Measurements from ENCODE around the gene PBX2.
"Not testable (repeated sequence)": the region's sequence is repeated elsewhere in the genome, so short reads cannot be mapped to it uniquely, and the experiment has no call there.

Gene PBX2

DNA sequence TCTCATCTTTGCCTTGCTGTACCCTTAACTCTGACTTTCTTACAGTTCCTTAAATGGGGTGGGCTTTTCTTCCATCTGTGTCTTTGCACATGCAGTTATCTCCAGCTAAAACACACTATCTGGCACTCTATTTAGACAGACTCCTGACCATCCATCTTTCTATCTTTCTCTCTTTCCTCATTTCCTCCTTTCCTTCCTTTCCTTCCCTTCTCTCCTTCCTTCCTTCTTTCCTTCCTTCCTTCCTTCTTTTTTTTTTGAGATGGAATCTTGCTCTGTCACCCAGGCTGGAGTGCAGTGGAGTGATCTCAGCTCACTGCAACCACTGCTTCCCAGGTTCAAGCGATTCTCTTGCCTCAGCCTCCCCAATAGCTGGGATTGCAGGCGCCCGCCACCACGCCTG lies 25.6 kb upstream of the PBX2 start:
- Histone ChIP-seq H3K4me3 (ENCODE audit: low read length) (no peak overlapping the region), H3K36me3 (ENCODE audit: control insufficient read depth, insufficient read depth, low read length) (no peaks in the 10 kb centered on the region), H3K9me3 (ENCODE audit: control insufficient read depth, low read length) (no peaks in the 10 kb centered on the region), H3K9ac (ENCODE audit: low read length) (no peak overlapping the region), H3K4me1 (ENCODE audit: control insufficient read depth, insufficient read depth, low read length) (no peaks in the 10 kb centered on the region), H3K27me3 (ENCODE audit: control insufficient read depth, insufficient read depth, low read length) (no peaks in the 10 kb centered on the region)

DNA sequence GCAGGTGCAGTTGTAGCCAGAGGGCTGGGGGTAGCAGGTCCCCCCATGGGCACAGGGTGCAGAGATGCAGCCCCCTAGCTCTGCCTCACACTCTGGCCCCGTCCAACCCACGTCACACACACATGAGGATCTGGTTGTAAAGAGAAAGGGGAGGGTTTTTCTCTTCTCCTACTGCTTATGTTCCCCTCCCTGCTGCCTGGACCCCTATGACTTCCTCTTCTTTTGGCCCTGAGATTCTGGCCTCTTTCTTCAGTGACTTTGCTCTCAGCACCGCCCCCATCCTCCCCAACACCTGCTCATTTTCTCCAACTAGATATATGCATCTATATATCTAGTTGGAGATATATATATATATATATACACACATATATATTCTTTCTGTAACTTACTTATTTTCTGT lies 24.1 kb upstream of the PBX2 start:
- no peaks in the 10 kb centered on the region for H3K27me3 ChIP-seq (ENCODE audit: control insufficient read depth, insufficient read depth, low read length)
- no peaks in the 10 kb centered on the region for H3K9me3 ChIP-seq (ENCODE audit: control insufficient read depth, low read length)
- no peaks in the 10 kb centered on the region for H3K36me3 ChIP-seq (ENCODE audit: control insufficient read depth, insufficient read depth, low read length)
- H3K4me3 ChIP-seq (ENCODE audit: low read length), result no peak overlapping the region
- no peak overlapping the region for H3K9ac ChIP-seq (ENCODE audit: low read length)
- no peaks in the 10 kb centered on the region for H3K4me1 ChIP-seq (ENCODE audit: control insufficient read depth, insufficient read depth, low read length)

DNA sequence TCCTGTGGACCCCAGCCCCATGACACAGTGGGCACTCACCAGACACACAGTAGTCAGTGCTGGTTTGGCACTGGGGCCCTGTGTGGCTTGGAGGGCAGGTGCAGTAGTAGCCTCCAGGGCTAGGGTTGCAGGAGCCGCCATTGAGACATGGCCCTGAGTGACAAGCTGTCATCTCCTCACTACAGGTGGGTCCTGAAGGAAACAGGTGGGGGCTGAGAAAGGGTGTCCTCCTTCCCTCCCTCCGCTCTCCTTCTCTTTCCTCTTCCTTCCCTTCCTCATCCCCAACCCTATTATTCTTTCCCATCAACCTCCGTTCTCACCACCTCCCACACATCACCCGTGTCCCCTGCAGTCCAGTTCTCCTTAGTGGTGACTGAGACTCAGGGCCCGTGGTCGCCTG lies 23.6 kb upstream of the PBX2 start:
- H3K4me3 ChIP-seq (ENCODE audit: low read length), result no peak overlapping the region
- H3K36me3 ChIP-seq (ENCODE audit: control insufficient read depth, insufficient read depth, low read length), result no peaks in the 10 kb centered on the region
- no peaks in the 10 kb centered on the region for H3K9me3 ChIP-seq (ENCODE audit: control insufficient read depth, low read length)
- no peak overlapping the region for H3K9ac ChIP-seq (ENCODE audit: low read length)
- H3K4me1 ChIP-seq (ENCODE audit: control insufficient read depth, insufficient read depth, low read length), result no peaks in the 10 kb centered on the region
- H3K27me3 ChIP-seq (ENCODE audit: control insufficient read depth, insufficient read depth, low read length), result no peaks in the 10 kb centered on the region

DNA sequence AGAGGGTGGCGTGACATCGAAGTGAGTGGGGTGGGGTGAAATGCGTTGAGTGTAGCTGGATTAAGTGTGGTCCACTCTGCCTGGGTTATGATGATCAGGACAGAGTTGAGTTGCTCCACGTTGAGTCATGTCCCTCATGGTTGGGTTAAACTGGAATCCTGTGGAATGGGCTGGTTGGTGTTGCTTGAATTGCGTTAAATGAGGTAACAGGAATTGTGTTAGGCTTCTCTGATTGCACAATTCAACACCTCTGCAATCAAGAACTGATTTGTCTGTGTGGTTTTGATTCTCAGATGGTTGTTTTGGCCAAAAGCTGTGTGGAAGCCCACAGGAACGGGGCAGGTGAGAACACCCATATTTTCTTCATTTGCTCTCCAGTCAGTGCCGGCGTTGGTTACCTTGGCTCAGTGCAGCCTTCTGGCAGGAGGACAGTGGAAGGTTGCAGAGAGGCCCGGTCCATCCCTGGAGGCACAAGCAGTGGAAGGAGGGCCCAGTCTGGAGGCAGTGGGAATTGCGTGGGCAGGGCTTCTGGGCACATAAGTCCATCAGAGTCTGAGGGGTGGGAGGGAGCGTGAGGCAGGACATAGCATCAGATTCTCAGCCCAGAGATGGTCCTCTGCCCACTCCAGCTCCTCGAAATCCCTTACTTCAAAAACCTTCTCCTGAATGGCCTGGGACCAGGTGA lies 22.2 kb upstream of the PBX2 start:
- Histone ChIP-seq H3K4me3 (ENCODE audit: low read length) (no peak overlapping the region), H3K27me3 (ENCODE audit: control insufficient read depth, insufficient read depth, low read length) (no peaks in the 10 kb centered on the region), H3K36me3 (ENCODE audit: control insufficient read depth, insufficient read depth, low read length) (no peaks in the 10 kb centered on the region), H3K9me3 (ENCODE audit: control insufficient read depth, low read length) (no peaks in the 10 kb centered on the region), H3K4me1 (ENCODE audit: control insufficient read depth, insufficient read depth, low read length) (no peaks in the 10 kb centered on the region), H3K9ac (ENCODE audit: low read length) (no peak overlapping the region)

DNA sequence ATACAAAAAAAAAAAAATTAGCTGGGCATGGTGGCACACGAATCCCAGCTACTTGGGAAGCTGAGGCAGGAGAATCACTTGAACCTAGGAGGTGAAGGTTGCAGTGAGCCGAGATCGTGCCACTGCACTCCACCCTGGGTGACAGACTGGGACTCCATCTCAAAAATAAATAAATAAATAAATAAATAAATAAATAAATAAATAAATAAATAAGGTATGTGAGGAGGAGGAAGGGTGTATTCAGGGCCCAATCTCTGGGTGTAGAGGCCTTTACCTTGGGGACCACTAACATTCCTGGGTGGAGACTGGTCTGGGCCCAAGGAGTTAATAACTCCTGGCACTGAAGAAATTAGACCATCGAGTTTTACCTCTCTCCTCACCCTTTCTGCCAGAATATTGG lies 21.4 kb upstream of the PBX2 start:
- not testable (repeated sequence) for H3K9ac ChIP-seq (ENCODE audit: low read length); H3K9me3 ChIP-seq (ENCODE audit: control insufficient read depth, low read length); H3K4me1 ChIP-seq (ENCODE audit: control insufficient read depth, insufficient read depth, low read length); H3K4me3 ChIP-seq (ENCODE audit: low read length); H3K36me3 ChIP-seq (ENCODE audit: control insufficient read depth, insufficient read depth, low read length); H3K27me3 ChIP-seq (ENCODE audit: control insufficient read depth, insufficient read depth, low read length)

DNA sequence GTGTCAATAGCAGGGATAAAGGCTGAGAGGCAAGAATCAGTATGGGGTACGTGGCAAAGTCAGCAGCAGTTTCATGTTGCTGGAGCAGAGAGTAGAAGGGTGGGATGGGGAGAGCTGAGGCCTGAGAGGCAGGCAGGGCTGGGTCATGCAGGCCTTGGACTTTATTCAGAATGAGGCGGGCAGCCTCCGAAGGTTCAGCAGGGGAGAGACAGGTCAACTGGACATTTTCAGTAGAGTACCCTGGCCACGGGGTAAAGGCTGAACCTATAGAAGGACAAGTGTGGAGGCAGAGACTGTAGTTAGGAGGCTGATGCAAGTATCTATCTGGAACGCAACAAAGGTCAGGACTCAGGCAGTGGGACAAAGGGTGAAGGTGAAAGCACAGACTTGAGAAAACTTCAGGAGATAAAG lies 20.2 kb upstream of the PBX2 start:
- no peaks in the 10 kb centered on the region for H3K4me1 ChIP-seq (ENCODE audit: control insufficient read depth, insufficient read depth, low read length)
- no peak overlapping the region for H3K9ac ChIP-seq (ENCODE audit: low read length)

DNA sequence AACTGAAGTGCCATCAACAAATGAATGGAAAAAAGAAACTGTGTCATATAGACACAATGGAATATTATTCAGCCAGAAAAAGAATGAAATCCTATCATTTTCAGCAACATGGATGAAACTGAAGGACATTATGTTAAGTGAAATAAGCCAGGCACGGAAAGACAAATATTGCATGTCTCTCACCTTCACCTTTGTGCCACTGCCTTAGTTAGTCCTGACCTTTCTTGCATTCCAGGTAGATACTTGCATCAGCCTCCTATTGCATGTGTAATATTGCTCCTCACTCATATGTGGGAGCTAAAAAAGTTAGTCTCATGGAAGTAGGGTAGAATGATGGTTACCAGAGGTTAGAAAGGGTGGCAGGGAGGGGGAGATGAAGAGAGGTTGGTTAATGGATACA lies 19.0 kb upstream of the PBX2 start:
- H3K36me3 ChIP-seq (ENCODE audit: control insufficient read depth, insufficient read depth, low read length), result no peaks in the 10 kb centered on the region
- no peaks in the 10 kb centered on the region for H3K27me3 ChIP-seq (ENCODE audit: control insufficient read depth, insufficient read depth, low read length)
- no peak overlapping the region for H3K4me3 ChIP-seq (ENCODE audit: low read length)
- no peaks in the 10 kb centered on the region for H3K9me3 ChIP-seq (ENCODE audit: control insufficient read depth, low read length)
- no peak overlapping the region for H3K9ac ChIP-seq (ENCODE audit: low read length)
- no peaks in the 10 kb centered on the region for H3K4me1 ChIP-seq (ENCODE audit: control insufficient read depth, insufficient read depth, low read length)

More for the DNA sequence above, 20.2 kb upstream of the PBX2 start:
- H3K36me3 ChIP-seq (ENCODE audit: control insufficient read depth, insufficient read depth, low read length), result no peaks in the 10 kb centered on the region
- H3K4me3 ChIP-seq (ENCODE audit: low read length), result no peak overlapping the region
- H3K27me3 ChIP-seq (ENCODE audit: control insufficient read depth, insufficient read depth, low read length), result no peaks in the 10 kb centered on the region
- H3K9me3 ChIP-seq (ENCODE audit: control insufficient read depth, low read length), result no peaks in the 10 kb centered on the region

DNA sequence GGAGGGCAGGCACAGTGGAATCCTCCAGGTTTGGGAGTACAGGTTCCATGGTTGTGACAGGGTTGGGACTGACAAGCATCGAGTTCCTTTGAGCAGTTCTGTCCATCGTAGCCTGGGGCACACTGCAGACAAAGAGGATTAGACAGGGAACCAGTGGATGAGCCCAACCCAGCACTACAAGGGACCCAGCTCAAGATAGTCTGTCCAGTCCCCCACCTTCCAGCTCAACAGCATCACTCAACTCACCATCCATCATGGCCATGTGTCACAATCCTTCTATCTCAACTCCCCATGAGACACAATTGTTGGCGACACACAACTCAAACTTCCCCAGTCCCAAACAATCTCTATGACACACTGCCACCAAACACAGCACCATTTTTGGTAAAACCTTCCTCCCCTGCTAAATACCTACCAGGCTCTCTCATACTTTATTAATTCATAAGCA lies 14.3 kb upstream of the PBX2 start:
- no peak overlapping the region for H3K9ac ChIP-seq (ENCODE audit: low read length)
- H3K4me3 ChIP-seq (ENCODE audit: low read length), result no peak overlapping the region
- H3K36me3 ChIP-seq (ENCODE audit: control insufficient read depth, insufficient read depth, low read length), result no peaks in the 10 kb centered on the region
- H3K27me3 ChIP-seq (ENCODE audit: control insufficient read depth, insufficient read depth, low read length), result peaks cover 3% of the 10 kb centered on the region
- no peaks in the 10 kb centered on the region for H3K9me3 ChIP-seq (ENCODE audit: control insufficient read depth, low read length)
- H3K4me1 ChIP-seq (ENCODE audit: control insufficient read depth, insufficient read depth, low read length), result no peaks in the 10 kb centered on the region

DNA sequence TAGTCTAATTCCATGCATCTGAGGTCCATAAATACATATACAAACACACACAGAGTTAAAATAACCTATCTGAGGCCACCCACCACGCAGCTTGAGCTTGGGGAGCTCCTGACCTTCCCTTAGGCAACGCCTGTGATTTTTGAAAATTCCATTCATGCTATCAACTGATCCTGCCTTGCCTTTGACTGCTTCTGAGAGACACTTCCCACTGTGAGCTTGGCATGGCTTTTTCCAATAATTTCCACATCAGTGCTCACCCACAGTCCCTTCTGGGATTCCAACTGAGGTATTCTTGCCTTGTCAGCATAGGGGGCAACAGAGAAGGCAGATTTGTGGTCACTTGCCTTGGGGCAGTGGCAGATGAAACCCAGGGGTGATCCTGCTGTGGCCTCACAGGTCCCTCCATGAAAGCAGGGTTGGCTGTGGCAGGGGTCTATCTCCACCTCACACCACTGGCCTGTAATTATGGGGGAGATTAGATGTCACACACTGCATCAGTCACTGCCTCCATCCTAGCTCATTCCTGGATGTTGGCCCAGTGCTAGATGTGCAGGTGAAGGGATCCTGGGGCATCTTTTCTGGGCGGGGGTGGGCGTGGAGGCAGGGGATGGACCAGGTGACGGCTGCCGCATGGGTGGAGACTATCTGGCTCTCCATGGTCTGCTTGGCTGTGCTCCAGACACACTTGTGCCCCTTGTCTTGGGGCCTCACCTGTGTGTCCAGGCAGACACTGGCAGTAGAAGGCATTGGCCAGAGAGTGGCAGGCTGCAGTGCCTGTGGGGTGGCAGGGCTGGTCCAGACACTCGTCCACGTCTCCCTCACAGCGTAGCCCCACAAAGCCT lies 13.6 kb upstream of the PBX2 start:
- Histone ChIP-seq H3K9ac (ENCODE audit: low read length) (no peak overlapping the region), H3K36me3 (ENCODE audit: control insufficient read depth, insufficient read depth, low read length) (no peaks in the 10 kb centered on the region)

DNA sequence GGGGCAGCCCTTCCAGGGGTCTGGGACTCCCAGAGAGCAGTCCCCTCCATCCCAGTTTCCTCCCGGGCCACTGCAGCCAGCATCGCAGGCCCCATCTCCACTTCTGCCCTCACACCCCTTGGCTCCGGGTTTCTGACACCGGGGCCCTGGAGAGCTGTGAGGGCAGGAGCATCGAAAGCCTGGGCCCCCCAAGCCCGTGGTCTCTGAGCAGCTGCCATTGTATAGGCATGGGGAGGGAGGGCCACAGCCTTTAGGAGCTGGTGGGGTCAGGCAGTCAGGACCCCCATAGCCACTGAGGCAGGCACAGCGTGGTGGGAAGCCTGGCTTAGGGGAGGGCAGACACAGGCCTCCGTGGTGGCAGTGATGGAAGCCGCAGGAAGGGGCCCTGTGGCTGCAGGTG lies 12.2 kb upstream of the PBX2 start:
- no peaks in the 10 kb centered on the region for H3K36me3 ChIP-seq (ENCODE audit: control insufficient read depth, insufficient read depth, low read length)
- peaks cover 3% of the 10 kb centered on the region for H3K4me1 ChIP-seq (ENCODE audit: control insufficient read depth, insufficient read depth, low read length)
- H3K27me3 ChIP-seq (ENCODE audit: control insufficient read depth, insufficient read depth, low read length), result peaks cover 3% of the 10 kb centered on the region
- H3K9me3 ChIP-seq (ENCODE audit: control insufficient read depth, low read length), result no peaks in the 10 kb centered on the region
- no peak overlapping the region for H3K4me3 ChIP-seq (ENCODE audit: low read length)
- H3K9ac ChIP-seq (ENCODE audit: low read length), result no peak overlapping the region

More for the DNA sequence above, 13.6 kb upstream of the PBX2 start:
- no peak overlapping the region for H3K4me3 ChIP-seq (ENCODE audit: low read length)
- no peaks in the 10 kb centered on the region for H3K4me1 ChIP-seq (ENCODE audit: control insufficient read depth, insufficient read depth, low read length)
- no peaks in the 10 kb centered on the region for H3K9me3 ChIP-seq (ENCODE audit: control insufficient read depth, low read length)
- H3K27me3 ChIP-seq (ENCODE audit: control insufficient read depth, insufficient read depth, low read length), result peaks cover 3% of the 10 kb centered on the region

DNA sequence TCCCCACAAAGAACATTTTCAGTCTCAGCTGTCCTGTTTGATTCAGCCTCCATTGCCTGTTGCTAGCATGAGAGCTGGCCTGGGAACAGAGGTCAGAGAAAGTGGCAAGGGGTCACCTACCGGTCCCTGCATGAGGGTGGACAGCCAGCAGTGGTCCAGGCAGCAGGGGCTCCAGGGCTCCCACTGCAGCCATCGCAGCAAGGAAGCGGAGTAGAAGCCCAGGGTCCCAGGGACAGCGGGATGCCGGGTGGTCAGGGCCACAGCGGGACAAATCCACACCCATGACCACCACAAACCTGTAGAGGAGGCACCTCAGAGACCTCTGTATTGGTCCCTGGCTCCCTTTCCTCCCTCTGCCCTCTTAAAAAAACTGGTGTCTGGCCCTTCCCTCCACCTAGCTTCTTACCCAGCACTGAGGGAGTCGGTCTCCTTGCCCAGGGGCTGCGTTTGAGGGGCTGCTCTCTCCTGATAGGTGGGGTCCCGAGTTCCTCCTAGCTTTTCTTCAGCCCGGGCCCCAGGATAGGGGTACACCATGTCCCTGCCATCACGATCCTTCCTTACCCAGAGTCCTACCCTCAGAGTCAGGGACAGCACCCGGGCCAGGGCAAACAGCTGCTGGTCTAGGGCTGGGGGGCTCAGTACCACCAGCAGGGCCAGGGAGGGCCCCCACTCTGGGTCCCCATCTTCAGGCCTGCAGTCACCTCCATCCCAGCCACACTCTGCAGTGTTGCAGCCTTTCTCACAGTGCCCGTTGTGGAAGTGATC lies 10.9 kb upstream of the PBX2 start:
- Histone ChIP-seq H3K4me1 (ENCODE audit: control insufficient read depth, insufficient read depth, low read length) (peaks cover 8% of the 10 kb centered on the region), H3K9me3 (ENCODE audit: control insufficient read depth, low read length) (no peaks in the 10 kb centered on the region), H3K27me3 (ENCODE audit: control insufficient read depth, insufficient read depth, low read length) (peaks cover 3% of the 10 kb centered on the region), H3K9ac (ENCODE audit: low read length) (no peak overlapping the region), H3K36me3 (ENCODE audit: control insufficient read depth, insufficient read depth, low read length) (no peaks in the 10 kb centered on the region), H3K4me3 (ENCODE audit: low read length) (no peak overlapping the region)

- Histone ChIP-seq H3K9ac (ENCODE audit: low read length) (no peak overlapping the region), H3K27me3 (ENCODE audit: control insufficient read depth, insufficient read depth, low read length) (peaks cover 3% of the 10 kb centered on the region), H3K4me1 (ENCODE audit: control insufficient read depth, insufficient read depth, low read length) (peaks cover 18% of the 10 kb centered on the region), H3K9me3 (ENCODE audit: control insufficient read depth, low read length) (no peaks in the 10 kb centered on the region), H3K36me3 (ENCODE audit: control insufficient read depth, insufficient read depth, low read length) (no peaks in the 10 kb centered on the region), H3K4me3 (ENCODE audit: low read length) (no peak overlapping the region)
These were observed 8.9 kb upstream of the PBX2 start for GRCh38 chr6:32198866-32199265.
